Superior temporal gyrus (tissue), 1 donor: ENCODE results near the gene CEP192.
"Not testable (repeated sequence)": the region's sequence is repeated elsewhere in the genome, so short reads cannot be mapped to it uniquely, and the experiment has no call there.

ENCODE experiments used
- DNase-seq: peaks from one replicate; pipeline ENCODE4 v3.0.0-alpha.2; 2016; ENCODE audit errors: extremely low spot score

CEP192 gene

GRCh38 chr18:12990123-12990475, 1.1 kb upstream of the CEP192 start:
- no peak for DNase-seq

- no peak for DNase-seq
These were observed 558 bp upstream of the CEP192 start for GRCh38 chr18:12990641-12990966.

- DNase-seq, result no peak
These were observed 638 bp downstream of the CEP192 start for GRCh38 chr18:12991821-12992179.

DNA sequence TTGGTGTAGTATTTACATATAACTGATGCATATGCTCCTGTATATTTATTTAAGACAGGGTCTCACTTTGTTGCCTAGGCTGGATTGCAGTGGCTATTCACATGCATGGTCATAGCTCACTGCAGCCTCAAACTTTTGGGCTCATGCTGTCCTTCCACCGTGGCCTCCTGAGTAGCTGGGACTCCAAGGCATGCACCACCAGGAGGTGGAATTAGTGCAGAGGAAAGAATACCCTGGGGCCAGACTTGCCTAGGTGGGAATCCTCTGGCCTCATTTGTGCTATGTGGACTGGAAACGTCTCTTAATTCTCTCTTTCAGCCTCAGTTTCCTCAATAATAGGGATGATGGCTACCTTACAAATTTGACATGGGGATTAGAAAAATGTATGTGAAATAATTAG, 2.3 kb downstream of the CEP192 start:
- DNase-seq, result no peak

GRCh38 chr18:12995424-12995823, 4.3 kb downstream of the CEP192 start:
- DNase-seq, result no peak

GRCh38 chr18:12995952-12996477, 4.9 kb downstream of the CEP192 start:
- no peak for DNase-seq

- DNase-seq, result no peak
These were observed 5.6 kb downstream of the CEP192 start for GRCh38 chr18:12996661-12997292.

- not testable (repeated sequence) for DNase-seq
These were observed 6.2 kb downstream of the CEP192 start for GRCh38 chr18:12997330-12997729.

DNA sequence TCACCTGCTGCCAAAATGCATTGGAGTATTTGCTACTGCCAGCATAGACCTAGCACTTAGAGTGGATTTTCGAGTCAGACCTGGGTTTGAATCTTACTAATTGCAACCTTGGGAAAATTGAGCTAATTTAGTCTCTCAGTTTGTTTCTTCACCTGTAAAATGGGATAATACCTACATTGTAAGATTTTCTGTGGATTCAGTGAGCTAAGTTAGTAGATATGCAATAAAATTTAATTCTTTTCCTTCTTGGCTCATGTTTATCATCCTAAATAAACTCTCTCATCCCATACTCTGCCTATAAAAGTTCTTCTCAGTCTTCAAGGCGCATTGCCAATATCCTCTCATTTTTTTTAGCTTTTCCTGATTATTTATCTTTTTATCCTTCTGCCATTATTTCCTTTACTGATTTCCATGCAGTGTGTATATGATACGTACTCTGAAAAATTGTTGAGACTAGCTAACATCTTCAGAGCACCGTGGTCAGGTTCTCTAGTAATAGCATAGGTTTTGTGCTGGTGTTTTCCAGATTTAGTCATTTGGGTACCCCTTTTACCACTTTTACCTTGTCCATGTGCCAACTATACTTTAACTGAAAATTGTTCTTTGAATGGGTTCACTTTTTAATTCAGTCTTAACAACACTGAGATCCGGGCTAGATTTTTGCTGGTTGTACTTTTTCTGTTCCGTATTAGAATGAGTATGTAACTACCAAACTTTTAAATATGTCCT, 7.3 kb downstream of the CEP192 start:
- no peak for DNase-seq

GRCh38 chr18:13003466-13003896, 12.3 kb downstream of the CEP192 start:
- no peak for DNase-seq

DNA sequence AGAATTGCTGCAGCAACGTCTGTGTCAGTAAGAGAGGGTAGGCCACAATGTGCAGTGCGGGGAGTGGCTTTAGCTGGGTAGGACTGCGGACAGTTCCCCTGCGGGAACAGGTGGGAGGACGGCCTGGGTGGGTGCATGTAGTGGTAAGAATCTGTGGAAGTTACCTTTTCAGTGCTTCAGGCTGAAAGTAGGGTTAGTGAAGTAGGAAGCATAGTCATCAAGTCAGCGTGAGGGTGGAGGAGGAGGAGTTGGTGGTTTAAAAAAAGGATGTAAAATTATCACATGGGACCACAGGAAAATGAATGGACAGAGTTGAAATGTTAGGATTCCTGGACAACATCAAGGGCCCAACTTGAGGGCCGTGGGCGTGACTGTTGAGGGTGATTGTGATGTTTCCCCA, 13.2 kb downstream of the CEP192 start:
- DNase-seq, result no peak

DNA sequence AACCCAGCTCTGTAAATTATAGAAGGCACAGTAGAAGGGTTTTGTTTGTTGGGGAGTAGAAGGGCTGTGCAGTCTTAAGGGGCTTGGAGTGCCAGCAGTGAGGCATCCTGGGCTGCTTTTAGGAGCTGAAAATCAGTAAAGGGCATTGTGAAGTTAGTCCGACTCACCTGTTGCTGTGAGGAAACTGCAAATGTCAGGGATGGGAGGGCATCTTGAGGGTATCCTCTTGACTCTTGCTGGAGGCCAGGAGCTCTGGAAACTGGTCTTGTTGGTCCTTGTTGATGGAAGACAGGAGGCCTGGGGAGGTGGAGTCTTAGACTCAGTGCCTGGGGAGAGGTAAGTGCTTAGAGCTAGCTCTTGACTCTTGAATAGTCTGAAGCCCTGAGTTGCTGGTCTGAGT, 14.1 kb downstream of the CEP192 start:
- DNase-seq, result no peak

DNA sequence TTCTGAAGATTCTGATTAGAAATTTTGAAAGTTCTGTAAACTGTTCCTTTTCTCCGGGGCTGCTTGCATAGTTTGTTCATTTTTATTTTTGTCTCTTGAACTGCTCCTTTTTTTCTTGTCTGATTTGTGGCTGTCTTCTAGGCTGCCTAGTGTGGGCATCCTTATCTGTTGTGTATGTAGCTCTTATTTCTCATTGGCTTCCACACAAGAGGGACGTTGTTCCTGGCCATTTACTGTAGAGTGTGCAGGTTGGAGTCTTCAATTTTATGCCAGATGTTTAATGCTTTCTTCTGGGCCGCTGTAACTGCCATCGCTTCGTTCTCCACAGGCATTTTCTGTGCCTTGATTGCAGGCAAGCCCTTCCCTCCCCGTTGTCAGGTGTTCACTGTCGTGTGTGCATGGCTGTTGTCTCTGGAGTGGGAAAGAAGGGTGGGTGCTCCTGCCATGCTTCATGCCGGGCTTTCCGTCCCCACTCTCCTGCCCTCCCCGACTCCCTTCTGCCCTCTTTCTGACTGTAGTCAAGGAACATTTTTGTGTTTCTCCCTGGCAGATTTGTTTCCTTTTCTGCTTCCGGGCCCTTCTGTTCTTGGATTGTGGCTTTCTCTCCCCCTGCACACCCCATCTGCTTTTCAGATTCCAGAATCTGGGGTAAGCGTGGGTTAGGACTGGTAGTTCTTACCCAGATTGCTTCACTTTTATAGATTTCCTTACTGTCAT, 15.5 kb downstream of the CEP192 start:
- DNase-seq, result no peak

GRCh38 chr18:13007248-13007560, 16.0 kb downstream of the CEP192 start:
- no peak for DNase-seq

GRCh38 chr18:13011719-13012118, 20.6 kb downstream of the CEP192 start:
- no peak for DNase-seq

GRCh38 chr18:13014232-13014631, 23.1 kb downstream of the CEP192 start:
- no peak for DNase-seq

- DNase-seq, result no peak
These were observed 23.7 kb downstream of the CEP192 start for GRCh38 chr18:13014818-13015217.

DNA sequence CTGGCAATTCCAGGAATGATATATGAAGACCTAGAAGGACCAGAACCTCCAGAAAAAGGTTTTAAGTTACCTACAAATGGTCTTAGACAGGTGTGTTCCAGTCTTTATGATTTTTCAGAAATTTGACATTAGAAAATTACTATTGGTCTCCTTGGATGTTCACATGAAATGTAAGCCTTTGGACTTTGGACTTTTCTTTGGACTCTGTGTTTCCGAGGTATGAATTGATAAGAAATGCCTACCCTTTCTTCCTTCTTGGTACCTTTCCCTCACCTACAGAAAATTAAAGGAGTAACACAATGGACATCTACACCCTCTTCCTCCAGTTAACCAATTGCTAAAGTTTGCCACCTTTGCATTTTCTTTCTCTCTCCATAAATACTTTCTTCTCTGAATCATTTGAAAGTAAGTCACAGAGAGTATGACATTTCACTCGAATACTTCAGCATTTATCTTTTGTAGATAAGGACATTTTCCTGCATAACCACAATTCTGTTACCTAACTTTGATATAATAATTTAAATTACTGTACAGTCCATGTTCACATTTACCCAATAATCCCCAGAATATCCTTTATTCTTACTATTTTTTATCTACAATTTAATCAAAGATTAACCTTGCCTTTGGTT, 26.2 kb downstream of the CEP192 start:
- DNase-seq, result no peak

DNA sequence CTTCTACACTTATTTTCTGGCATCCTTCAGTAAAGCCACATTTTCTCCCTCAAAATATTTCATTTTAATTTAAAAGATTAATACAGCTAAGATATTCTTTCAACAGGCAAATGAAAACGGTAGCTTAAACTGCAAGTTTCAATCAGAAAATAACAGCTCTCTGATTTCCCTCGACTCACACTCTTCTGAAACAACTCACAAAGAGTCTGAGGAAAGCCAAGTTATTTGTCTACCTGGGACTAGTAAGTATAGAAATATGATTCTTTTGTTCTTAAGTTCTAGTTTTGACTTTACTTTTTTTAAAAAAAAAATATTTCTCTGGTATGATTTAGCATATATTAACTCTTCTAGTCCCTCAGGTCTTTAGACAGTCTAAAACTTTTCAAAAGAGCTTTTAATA, 27.2 kb downstream of the CEP192 start:
- no peak for DNase-seq

GRCh38 chr18:13019301-13019700, 28.1 kb downstream of the CEP192 start:
- no peak for DNase-seq

- DNase-seq, result no peak
These were observed 31.5 kb downstream of the CEP192 start for GRCh38 chr18:13022644-13023043.

DNA sequence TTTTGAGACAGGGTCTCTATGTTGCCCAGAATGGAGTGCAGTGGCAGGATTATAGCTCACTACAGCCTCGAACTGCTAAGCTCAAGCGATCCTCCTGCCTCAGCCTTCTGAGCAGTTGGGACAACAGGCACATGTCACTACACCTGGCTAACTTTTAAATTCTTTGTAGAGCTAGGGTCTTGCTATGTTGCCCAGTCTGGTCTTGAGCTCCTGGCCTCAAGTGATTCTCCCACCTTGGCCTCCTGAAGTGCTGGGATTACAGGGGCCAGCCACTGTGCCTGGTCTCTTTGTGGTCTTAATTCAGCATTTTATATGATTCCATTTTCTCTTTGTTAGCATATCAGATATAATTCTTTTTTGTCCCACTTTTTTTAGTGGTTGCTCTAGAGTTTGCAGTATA, 34.1 kb downstream of the CEP192 start:
- no peak for DNase-seq
